ENCODE results near the gene OBSCN.

DNA sequence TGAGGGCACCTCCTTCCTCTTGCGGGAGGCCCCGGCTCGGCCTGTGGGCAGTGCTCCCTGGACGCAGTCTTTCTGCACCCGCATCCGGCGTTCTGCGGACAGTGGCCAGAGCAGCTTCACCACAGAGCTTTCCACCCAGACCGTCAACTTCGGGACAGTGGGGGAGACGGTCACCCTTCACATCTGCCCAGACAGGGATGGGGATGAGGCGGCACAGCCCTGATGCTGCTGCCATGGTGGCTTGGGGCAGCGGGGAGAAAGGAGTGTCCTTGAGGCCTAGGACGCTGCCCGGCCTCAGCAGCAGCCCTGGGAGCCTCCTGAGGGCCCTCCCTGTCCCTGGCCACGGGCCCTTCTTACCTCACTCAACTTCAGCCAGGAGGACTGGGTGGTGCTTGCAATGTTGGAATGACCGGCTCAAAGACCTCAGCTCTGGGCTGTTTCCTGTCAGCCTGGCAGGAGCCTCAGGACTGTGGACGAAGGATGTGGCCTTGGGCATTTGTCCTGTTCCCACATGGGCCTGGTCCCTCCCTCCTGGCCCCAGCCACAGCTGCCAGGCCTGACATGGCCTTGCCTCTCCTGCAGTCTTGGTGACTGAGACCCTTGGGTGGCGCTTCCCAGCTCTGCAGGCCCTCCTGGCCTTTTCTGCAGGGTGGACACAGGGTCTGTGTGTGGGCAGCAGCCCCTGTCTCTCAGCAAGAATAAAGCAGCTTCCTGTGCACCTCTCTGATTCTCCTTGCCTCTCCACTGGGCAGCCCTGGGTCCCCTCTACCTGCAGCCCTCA lies 152.9 kb downstream of the OBSCN start:
- TF ChIP-seq, protein P1, sequence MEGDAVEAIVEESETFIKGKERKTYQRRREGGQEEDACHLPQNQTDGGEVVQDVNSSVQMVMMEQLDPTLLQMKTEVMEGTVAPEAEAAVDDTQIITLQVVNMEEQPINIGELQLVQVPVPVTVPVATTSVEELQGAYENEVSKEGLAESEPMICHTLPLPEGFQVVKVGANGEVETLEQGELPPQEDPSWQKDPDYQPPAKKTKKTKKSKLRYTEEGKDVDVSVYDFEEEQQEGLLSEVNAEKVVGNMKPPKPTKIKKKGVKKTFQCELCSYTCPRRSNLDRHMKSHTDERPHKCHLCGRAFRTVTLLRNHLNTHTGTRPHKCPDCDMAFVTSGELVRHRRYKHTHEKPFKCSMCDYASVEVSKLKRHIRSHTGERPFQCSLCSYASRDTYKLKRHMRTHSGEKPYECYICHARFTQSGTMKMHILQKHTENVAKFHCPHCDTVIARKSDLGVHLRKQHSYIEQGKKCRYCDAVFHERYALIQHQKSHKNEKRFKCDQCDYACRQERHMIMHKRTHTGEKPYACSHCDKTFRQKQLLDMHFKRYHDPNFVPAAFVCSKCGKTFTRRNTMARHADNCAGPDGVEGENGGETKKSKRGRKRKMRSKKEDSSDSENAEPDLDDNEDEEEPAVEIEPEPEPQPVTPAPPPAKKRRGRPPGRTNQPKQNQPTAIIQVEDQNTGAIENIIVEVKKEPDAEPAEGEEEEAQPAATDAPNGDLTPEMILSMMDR (IDR thresholded peaks at IDR 0.05; ENCODE audit: extremely low read depth in 1 of 2, insufficient read depth in 1 of 2, low read depth in 1 of 2, low read length in 2 of 2) = no peak
- TF ChIP-seq POLR2AphosphoS5 (IDR thresholded peaks at IDR 0.05; ENCODE audit: insufficient read depth, low read depth, low read length) = no peak
